Stomach (tissue), 9 donors: ENCODE results near the gene DISC1. TPM values are rescaled to one million over a fixed set of nuclear protein-coding genes. Genes with fewer than 3 reads are reported as not detected.

Source experiments
- DNase-seq, 2 donors: peaks; one replicate each; pipeline versions ENCODE4 v3.0.0 to v3.0.0-alpha.2; 2013 to 2019
- H3K27ac ChIP-seq, 5 donors: fragments of 200-600 bp in 4 of 5; sonication (generic) in 4 of 5; one replicate each; pipeline ENCODE4 v1.5.1; 2013 to 2019; ENCODE audit warnings: mild to moderate bottlenecking in 1 of 5, moderate library complexity in 1 of 5
- H3K27me3 ChIP-seq, 3 donors: fragments of 200-600 bp; sonication (generic); one replicate each; pipeline ENCODE4 v1.5.1; 2017 to 2019; ENCODE audit warnings: mixed run types in 1 of 3
- H3K36me3 ChIP-seq, 4 donors: fragments of 200-600 bp; sonication (generic); 1 replicate in 3 of 4; 2 replicates in 1 of 4; pipeline ENCODE4 v1.5.1; 2016 to 2019
- H3K4me1 ChIP-seq, 4 donors: fragments of 200-600 bp; sonication (generic); one replicate each; pipeline ENCODE4 v1.5.1; 2016 to 2019
- H3K4me3 ChIP-seq, 4 donors: fragments of 200-600 bp; sonication (generic) in 3 of 4; one replicate each; pipeline ENCODE4 v1.5.1; 2016 to 2019; ENCODE audit warnings: mild to moderate bottlenecking in 1 of 4
- H3K9me3 ChIP-seq, 4 donors: fragments of 200-600 bp; sonication (generic); one replicate each; pipeline ENCODE4 v1.5.1; 2016 to 2019
- EP300 ChIP-seq: sonication (generic); formaldehyde crosslinking; IDR thresholded peaks from one replicate; pipeline ENCODE4 v1.6.1; 2017; ENCODE audit warnings: antibody characterized with exemption
- POLR2A ChIP-seq, 4 donors: fragments of 450-650 bp; IDR thresholded peaks; one replicate each; pipeline ENCODE4 v1.6.1; 2016; ENCODE audit warnings: antibody characterized with exemption in 4 of 4, control low read depth in 2 of 4, mild to moderate bottlenecking in 1 of 4, moderate library complexity in 1 of 4
- POLR2AphosphoS5 ChIP-seq, 3 donors: sonication (generic); formaldehyde crosslinking; IDR thresholded peaks; one replicate each; pipeline ENCODE4 v1.6.1; 2016; ENCODE audit warnings: antibody characterized with exemption in 3 of 3
- WGBS, 5 donors: extraction: QIAGEN DNeasy Blood & Tissue Kit in 3 of 5; methylation state at CpG; one replicate each; pipeline versions ENCODE4 v1.1.5 to v1.1.7; 2013 to 2018; 5-methylcytosine and 5-hydroxymethylcytosine counted together
- intact Hi-C: fragments of 100-400 bp; cut with DNase I; formaldehyde crosslinking; loops from one replicate; pipeline ENCODE4 v1.15.1; 2023; ENCODE audit warnings: low total_unique reads
- polyA plus RNA-seq, 3 donors: library from polyadenylated mRNA; stranded (reverse); fragments of 200-250 nt; gene quantifications; one replicate each; pipeline ENCODE4 v1.2.3, GENCODE V29; 2013
- total RNA-seq, 5 donors: library from RNA; depleted of rRNA; stranded (reverse); fragments of >200 nt; gene quantifications; one replicate each; pipeline versions ENCODE4 v1.1.0 to v1.2.3, GENCODE V29; 2014 to 2016
- TF ChIP-seq, protein P1 (sequence below), 7 experiments: fragments of 450-650 bp in 4 of 7; fragments of 200-600 bp in 3 of 7; sonication (generic) in 3 of 7; IDR thresholded peaks; one replicate each; pipeline ENCODE4 v1.5.1; 2016 to 2019; ENCODE audit warnings: antibody characterized with exemption in 7 of 7, control low read depth in 2 of 7, mild to moderate bottlenecking in 1 of 7
- donor health status: healthy with polysubstance abuse.
- donor health status: Bipolar disorder and iron deficiency.
- donor health status: healthy.

Gene DISC1
- total and polyA plus RNA-seq, 8 donors: 0.43 to 29.8 (median 1.6) TPM

DNA sequence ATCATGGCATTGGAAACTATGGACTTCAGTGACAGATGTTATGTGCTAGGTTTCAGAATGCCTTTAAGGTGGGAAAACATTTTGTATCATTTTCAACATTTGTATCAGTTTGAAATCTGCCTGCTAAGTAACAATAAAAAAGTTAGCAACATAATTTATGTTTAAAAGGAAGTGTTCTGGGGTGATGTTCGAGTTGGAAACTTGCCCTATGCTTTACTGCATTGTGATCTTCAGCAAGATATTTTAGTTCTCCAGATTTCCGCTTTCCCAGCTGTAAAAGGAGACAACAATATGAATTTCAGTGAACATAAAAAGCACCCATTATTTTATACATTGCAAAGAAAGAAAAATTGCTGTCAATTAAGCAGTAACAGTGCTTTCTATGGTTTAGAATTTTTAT is 187.4 kb downstream of the DISC1 start:
- 61 to 84% (median 67%) methylated on average over 2 of the region's 2 CpGs for WGBS, 5 donors

DNA sequence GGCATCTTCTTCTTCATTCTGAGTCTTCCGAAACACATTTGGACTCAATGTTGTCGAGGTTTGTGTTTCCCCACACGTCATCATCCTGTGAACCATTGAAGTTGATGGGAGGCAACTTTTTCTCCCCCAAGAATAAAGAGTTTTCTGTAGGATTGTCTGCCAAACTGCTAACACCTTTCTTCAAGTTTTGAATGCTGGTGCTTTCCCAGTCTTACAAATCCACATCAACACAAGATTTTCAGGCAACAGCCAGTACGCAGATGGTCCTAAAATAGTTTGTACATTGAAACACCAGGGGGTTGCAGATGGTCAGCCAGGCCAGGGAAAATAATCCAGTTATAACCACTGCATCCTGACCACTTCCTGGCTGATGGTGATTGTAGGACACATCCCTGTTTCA is 187.9 kb downstream of the DISC1 start:
- Histone ChIP-seq H3K9me3 (peaks cover 0 to 5% (median 0%) of the 10 kb centered on the region in 4 donors), H3K4me1 (no peaks in the 10 kb centered on the region), H3K27ac (no peak overlapping the region), H3K36me3 (peaks cover 0 to 7% (median 0%) of the 10 kb centered on the region in 4 donors), H3K4me3 (no peak overlapping the region), H3K27me3 (no peaks in the 10 kb centered on the region)
- TF ChIP-seq, protein P1, sequence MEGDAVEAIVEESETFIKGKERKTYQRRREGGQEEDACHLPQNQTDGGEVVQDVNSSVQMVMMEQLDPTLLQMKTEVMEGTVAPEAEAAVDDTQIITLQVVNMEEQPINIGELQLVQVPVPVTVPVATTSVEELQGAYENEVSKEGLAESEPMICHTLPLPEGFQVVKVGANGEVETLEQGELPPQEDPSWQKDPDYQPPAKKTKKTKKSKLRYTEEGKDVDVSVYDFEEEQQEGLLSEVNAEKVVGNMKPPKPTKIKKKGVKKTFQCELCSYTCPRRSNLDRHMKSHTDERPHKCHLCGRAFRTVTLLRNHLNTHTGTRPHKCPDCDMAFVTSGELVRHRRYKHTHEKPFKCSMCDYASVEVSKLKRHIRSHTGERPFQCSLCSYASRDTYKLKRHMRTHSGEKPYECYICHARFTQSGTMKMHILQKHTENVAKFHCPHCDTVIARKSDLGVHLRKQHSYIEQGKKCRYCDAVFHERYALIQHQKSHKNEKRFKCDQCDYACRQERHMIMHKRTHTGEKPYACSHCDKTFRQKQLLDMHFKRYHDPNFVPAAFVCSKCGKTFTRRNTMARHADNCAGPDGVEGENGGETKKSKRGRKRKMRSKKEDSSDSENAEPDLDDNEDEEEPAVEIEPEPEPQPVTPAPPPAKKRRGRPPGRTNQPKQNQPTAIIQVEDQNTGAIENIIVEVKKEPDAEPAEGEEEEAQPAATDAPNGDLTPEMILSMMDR (IDR thresholded peaks at IDR 0.05): no peak
- TF ChIP-seq POLR2A (IDR thresholded peaks at IDR 0.05) (no peak), EP300 (no peak), POLR2AphosphoS5 (IDR thresholded peaks at IDR 0.05) (no peak)
- intact Hi-C loops: no loop called here
- 69 to 86% (median 78%) methylated on average over 4 of the region's 4 CpGs for WGBS, 5 donors
- no peak for DNase-seq

More for the DNA sequence above, 187.4 kb downstream of the DISC1 start:
- Histone ChIP-seq H3K27me3 (no peaks in the 10 kb centered on the region), H3K4me1 (no peaks in the 10 kb centered on the region), H3K36me3 (peaks cover 0 to 7% (median 0%) of the 10 kb centered on the region in 4 donors), H3K9me3 (peaks cover 0 to 5% (median 0%) of the 10 kb centered on the region in 4 donors), H3K27ac (no peak overlapping the region), H3K4me3 (no peak overlapping the region)
- peak in 1 of 2 donors; percentile 22 for DNase-seq
- TF ChIP-seq POLR2A (IDR thresholded peaks at IDR 0.05) (no peak), EP300 (no peak), POLR2AphosphoS5 (IDR thresholded peaks at IDR 0.05) (no peak)
- TF ChIP-seq, protein P1 (IDR thresholded peaks at IDR 0.05): no peak
- intact Hi-C loops: no loop called here

DNA sequence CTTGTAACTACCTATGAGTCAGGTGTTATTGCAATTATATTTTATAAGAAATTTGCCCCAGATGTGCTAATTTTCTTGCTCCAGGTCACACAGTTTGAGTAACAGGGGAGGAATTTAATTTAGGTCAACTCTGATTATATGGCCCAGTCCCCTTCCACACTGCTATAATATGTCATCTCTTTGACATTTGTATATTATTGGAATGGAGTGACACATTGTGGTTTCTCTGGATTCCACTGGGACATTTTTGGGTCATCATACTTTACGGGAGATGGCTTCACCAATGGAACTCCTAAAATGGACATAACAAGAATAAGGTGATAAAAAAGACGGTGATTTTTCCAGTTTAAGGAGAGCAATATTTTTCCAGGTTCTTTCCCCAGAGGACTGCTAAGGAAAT is 191.2 kb downstream of the DISC1 start:
- Histone ChIP-seq H3K27me3 (no peaks in the 10 kb centered on the region), H3K4me1 (no peaks in the 10 kb centered on the region), H3K36me3 (peaks cover 0 to 7% (median 0%) of the 10 kb centered on the region in 4 donors), H3K27ac (no peak overlapping the region), H3K4me3 (no peak overlapping the region), H3K9me3 (peaks cover 0 to 5% (median 0%) of the 10 kb centered on the region in 4 donors)
- intact Hi-C loops: no loop called here
- no peak for DNase-seq
- WGBS, 5 donors: 95 to 96% (median 96%) methylated on average over 2 of the region's 2 CpGs
- TF ChIP-seq POLR2A (IDR thresholded peaks at IDR 0.05) (no peak), EP300 (no peak), POLR2AphosphoS5 (IDR thresholded peaks at IDR 0.05) (no peak)
- TF ChIP-seq, protein P1 (IDR thresholded peaks at IDR 0.05): no peak

- intact Hi-C loops: no loop called here
- H3K9me3 ChIP-seq: peaks cover 0 to under 1% (median 0%) of the 10 kb centered on the region in 4 donors
- TF ChIP-seq EP300: no peak
- TF ChIP-seq, protein P1 (IDR thresholded peaks at IDR 0.05): no peak
- TF ChIP-seq POLR2A (IDR thresholded peaks at IDR 0.05): no peak
- TF ChIP-seq POLR2AphosphoS5 (IDR thresholded peaks at IDR 0.05): no peak
- no peak overlapping the region for H3K27ac ChIP-seq
- no peak for DNase-seq
- no peak overlapping the region for H3K4me3 ChIP-seq
- H3K4me1 ChIP-seq: no peaks in the 10 kb centered on the region
- peaks cover 0 to 7% (median 0%) of the 10 kb centered on the region in 4 donors for H3K36me3 ChIP-seq
- whole genome bisulfite sequencing, 5 donors: 63 to 83% (median 82%) methylated on average over 6 of the region's 6 CpGs
- H3K27me3 ChIP-seq: no peaks in the 10 kb centered on the region
These were observed 191.7 kb downstream of the DISC1 start for GRCh38 chr1:231818337-231818736.
